Subcutaneous adipose tissue (tissue), 4 donors: ENCODE data around the gene CDC42EP4. TPM values are rescaled to one million over a fixed set of nuclear protein-coding genes. Genes with fewer than 3 reads are reported as not detected.

Experiments
- CTCF ChIP-seq: fragments of 450-650 bp; IDR thresholded peaks from one replicate; pipeline ENCODE4 v1.5.1; 2016; ENCODE audit warnings: low read depth, mild to moderate bottlenecking, control low read depth, antibody characterized with exemption, moderate library complexity
- total RNA-seq, 4 donors: library from RNA; depleted of rRNA; stranded (reverse); fragments of >200 nt; gene quantifications; one replicate each; pipeline ENCODE4 v1.1.0, GENCODE V29; 2016

CDC42EP4 gene
- total RNA-seq, 4 donors from 2014 or later = 39.9 to 200 (median 75.4) TPM

GRCh38 chr17:73290399-73291259 is 21.2 kb downstream of the CDC42EP4 start:
- no peak for TF ChIP-seq CTCF

- no peak for TF ChIP-seq CTCF
These were observed 22.1 kb downstream of the CDC42EP4 start for GRCh38 chr17:73289549-73290254.

- TF ChIP-seq CTCF = no peak
These were observed 23.1 kb downstream of the CDC42EP4 start for GRCh38 chr17:73288534-73289302.

- TF ChIP-seq CTCF = no peak
These were observed 24.9 kb downstream of the CDC42EP4 start for GRCh38 chr17:73286863-73287296.

- no peak for TF ChIP-seq CTCF
These were observed 25.6 kb downstream of the CDC42EP4 start for GRCh38 chr17:73285916-73286862.

- no peak for TF ChIP-seq CTCF
These were observed 26.2 kb downstream of the CDC42EP4 start for GRCh38 chr17:73285603-73285908.
